GM23248 (cell line): Measurements from ENCODE around the gene KCNH4.

ENCODE experiments used
- EZH2 ChIP-seq: fragments of 200-600 bp; sonication (generic); IDR thresholded peaks from 2 replicates; pipeline ENCODE4 v1.6.1; 2018; ENCODE audit warnings: antibody characterized with exemption, mild to moderate bottlenecking; ENCODE audit not compliant: insufficient read depth, poor library complexity, severe bottlenecking
- EZH2phosphoT487 ChIP-seq: fragments of 200-600 bp; sonication (generic); IDR thresholded peaks from 2 replicates; pipeline ENCODE4 v1.6.1; 2018; ENCODE audit warnings: antibody characterized with exemption, moderate library complexity, mild to moderate bottlenecking, low read depth; ENCODE audit not compliant: insufficient read depth

GRCh38 chr17:42192189-42193126, 11.5 kb upstream of the KCNH4 start:
- no peak for TF ChIP-seq EZH2
- TF ChIP-seq EZH2phosphoT487: no peak
